GM21737 (cell line): ENCODE results near the gene SLC44A4.
"Not testable (repeated sequence)": the region's sequence is repeated elsewhere in the genome, so short reads cannot be mapped to it uniquely, and the experiment has no call there.

Experiments used
- ATAC-seq: cut with Tn5 transposase; IDR thresholded peaks from one replicate; pipeline ENCODE4 v1.9.1; 2021; ENCODE audit warnings: mild to moderate bottlenecking, moderate library complexity; ENCODE audit not compliant: unreplicated experiment

SLC44A4 gene

GRCh38 chr6:31880616-31881015 is 1.8 kb upstream of the SLC44A4 start:
- ATAC-seq, result no peak

- no peak for ATAC-seq
These were observed 1.1 kb upstream of the SLC44A4 start for GRCh38 chr6:31879901-31880300.

- no peak for ATAC-seq
These were observed 346 bp upstream of the SLC44A4 start for GRCh38 chr6:31879143-31879542.

- no peak for ATAC-seq
These were observed 575 bp downstream of the SLC44A4 start for GRCh38 chr6:31878222-31878621.

GRCh38 chr6:31877651-31878161 is 1.1 kb downstream of the SLC44A4 start:
- ATAC-seq, result no peak

- no peak for ATAC-seq
These were observed 1.6 kb downstream of the SLC44A4 start for GRCh38 chr6:31877125-31877650.

- no peak for ATAC-seq
These were observed 2.4 kb downstream of the SLC44A4 start for GRCh38 chr6:31876357-31876756.

GRCh38 chr6:31875877-31876276 is 2.9 kb downstream of the SLC44A4 start:
- no peak for ATAC-seq

- no peak for ATAC-seq
These were observed 3.8 kb downstream of the SLC44A4 start for GRCh38 chr6:31874836-31875572.

- ATAC-seq, result no peak
These were observed 4.6 kb downstream of the SLC44A4 start for GRCh38 chr6:31874084-31874670.

- no peak for ATAC-seq
These were observed 7.6 kb downstream of the SLC44A4 start for GRCh38 chr6:31871046-31871659.

- ATAC-seq, result no peak
These were observed 8.3 kb downstream of the SLC44A4 start for GRCh38 chr6:31870385-31870921.

- ATAC-seq, result no peak
These were observed 9.5 kb downstream of the SLC44A4 start for GRCh38 chr6:31869343-31869742.

GRCh38 chr6:31868658-31868971 is 10.2 kb downstream of the SLC44A4 start:
- not testable (repeated sequence) for ATAC-seq

GRCh38 chr6:31865205-31866118 is 13.3 kb downstream of the SLC44A4 start:
- ATAC-seq, result no peak

- ATAC-seq, result no peak
These were observed 14.0 kb downstream of the SLC44A4 start for GRCh38 chr6:31864818-31865204.

- not testable (repeated sequence) for ATAC-seq
These were observed 14.7 kb downstream of the SLC44A4 start for GRCh38 chr6:31864123-31864562.

GRCh38 chr6:31862344-31863235 is 16.2 kb downstream of the SLC44A4 start, which contains the start of gene NEU1:
Gene NEU1, minus strand, starts transcription at chr6:31862821. Its CDS starts 45 bp downstream, at chr6:31862776.
- ATAC-seq, result peak; percentile 91

- no peak for ATAC-seq
These were observed 16.9 kb downstream of the SLC44A4 start for GRCh38 chr6:31861919-31862343.
